HG03175 (cell line): Measurements from ENCODE around the gene NSUN6.
A peak's percentile ranks its signal among the peaks of the same experiment; 100 is the strongest.

Source experiments
- ATAC-seq: cut with Tn5 transposase; IDR thresholded peaks from one replicate; pipeline ENCODE4 v1.9.1; 2021; ENCODE audit warnings: mild to moderate bottlenecking, moderate library complexity; ENCODE audit not compliant: unreplicated experiment

The NSUN6 gene, protein sequence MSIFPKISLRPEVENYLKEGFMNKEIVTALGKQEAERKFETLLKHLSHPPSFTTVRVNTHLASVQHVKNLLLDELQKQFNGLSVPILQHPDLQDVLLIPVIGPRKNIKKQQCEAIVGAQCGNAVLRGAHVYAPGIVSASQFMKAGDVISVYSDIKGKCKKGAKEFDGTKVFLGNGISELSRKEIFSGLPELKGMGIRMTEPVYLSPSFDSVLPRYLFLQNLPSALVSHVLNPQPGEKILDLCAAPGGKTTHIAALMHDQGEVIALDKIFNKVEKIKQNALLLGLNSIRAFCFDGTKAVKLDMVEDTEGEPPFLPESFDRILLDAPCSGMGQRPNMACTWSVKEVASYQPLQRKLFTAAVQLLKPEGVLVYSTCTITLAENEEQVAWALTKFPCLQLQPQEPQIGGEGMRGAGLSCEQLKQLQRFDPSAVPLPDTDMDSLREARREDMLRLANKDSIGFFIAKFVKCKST

DNA sequence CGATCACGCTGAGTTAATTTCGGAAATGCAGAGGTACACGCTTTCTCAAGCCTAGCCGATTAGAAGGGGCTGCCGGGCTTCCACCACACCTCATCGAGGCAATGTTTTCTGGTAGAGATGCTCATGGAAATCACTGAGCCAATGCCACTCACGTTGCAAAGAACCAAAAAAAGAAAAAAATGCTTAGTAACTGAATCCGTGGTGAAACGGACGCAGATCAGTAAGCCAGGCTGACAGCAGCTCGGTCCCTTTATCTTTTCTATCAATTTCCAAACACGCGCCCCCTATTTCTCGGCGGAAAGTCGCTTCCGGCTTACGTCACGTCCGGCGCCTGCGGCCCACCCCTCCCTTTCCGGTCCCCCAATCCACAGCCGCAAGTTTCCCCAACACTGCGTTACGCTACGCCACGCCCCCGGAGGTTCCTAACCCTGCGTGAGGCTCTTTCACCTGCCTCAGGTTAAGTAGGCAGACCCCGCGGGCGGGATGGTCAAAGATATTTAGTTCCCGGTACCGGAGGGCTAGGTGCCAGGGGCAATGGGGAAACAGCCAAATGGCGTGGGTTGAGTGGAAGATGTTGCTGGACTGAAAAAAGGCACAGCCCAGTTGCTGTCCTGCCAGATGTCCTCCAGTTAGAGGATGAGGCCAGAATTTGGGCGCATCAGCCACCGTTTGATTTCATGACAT, at the start of gene NSUN6:
TSS of gene NSUN6 (minus strand) at position 264 of the 684 bp plus-strand sequence. CDS start 384 bp downstream, outside the sequence.
- ATAC-seq = peak; percentile 99

DNA sequence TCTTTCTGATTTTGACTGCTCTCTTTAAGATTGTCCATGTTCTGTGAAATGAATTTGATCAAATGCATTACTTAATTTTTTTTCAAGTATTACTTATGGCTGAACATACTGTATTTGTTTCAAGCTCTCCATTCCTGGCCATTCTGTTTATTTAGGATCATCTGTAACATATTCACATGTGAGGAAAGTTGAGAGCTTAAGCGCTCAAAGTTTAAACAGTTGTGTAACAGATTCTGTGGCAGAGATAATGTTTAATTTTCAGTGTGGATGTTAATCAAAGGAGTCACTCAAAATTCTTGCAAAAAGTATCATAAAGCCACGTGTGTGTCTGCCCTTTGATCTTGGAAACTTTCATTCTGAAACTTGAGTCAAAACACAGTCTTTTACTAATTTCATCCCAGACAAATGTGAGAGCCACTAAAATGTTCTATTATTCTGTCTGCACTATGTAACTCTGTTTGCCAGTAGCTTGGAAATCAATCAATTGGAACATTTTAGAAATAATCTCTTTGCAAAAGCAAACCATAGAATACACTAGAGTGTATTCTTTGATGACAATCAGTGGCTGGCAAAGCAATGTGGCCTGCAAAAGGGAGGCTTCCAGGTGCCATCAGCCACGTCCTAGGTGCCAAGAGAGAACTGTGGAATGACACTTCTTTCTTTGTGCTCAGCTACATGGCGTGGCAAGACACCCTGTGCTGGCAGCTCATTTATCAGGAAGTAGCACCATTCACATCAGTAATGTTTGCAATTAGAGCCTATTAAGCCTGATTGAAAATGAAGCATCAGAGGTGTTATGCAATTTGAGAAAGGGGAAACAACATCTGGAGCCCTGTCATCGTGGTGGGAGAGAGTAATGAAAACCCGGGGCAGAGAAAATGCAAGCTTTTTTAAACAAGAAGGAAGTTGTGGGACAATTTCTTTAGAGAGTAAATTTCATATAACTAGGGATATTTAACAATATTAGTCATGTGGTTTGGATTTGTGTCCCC, 48.8 kb upstream of the NSUN6 start:
- ATAC-seq = no peak

GRCh38 chr10:18690541-18690940, 39.2 kb upstream of the NSUN6 start:
- no peak for ATAC-seq

- ATAC-seq = no peak
Measured at GRCh38 chr10:18689498-18689897, 38.1 kb upstream of the NSUN6 start.

DNA sequence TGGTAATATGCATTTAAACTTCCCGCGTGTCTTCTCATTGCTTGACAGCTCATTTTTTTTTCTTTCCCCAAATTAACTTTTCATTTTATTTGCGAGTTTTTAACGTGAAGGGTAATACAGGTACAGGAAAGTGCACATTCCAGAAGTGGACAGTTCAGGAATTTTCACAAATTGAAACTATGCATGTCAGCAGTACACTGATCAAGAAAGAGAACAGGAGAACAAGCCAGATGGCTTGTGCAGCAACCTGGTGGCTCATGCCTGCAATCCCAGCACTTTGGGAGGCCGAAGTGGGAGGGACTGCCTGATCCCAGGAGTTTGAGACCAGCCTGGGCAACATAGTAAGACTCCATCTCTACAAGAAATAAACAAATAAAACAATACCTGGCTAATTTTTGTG, 36.3 kb upstream of the NSUN6 start:
- ATAC-seq = no peak

DNA sequence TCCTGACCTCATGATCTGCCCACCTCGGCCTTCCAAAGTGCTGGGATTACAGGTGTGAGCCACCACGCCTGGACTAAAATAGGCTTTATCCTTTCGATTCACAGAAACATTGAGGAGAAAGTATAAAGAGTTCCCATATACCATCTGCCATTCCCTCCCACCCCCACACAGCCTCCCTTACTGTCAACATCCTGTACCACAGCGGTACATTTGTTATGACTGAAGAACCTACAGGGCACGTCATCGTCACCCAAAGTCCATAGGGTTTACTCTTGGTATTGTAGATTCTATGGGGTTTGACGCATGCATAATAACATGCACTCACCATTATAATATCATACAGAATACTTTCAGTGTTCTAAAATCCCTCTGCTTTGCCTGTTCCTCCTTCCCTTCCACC, 35.8 kb upstream of the NSUN6 start:
- ATAC-seq = no peak

- no peak for ATAC-seq
Measured at GRCh38 chr10:18685555-18685954, 34.2 kb upstream of the NSUN6 start.

- no peak for ATAC-seq
Measured at GRCh38 chr10:18684953-18685352, 33.6 kb upstream of the NSUN6 start.

DNA sequence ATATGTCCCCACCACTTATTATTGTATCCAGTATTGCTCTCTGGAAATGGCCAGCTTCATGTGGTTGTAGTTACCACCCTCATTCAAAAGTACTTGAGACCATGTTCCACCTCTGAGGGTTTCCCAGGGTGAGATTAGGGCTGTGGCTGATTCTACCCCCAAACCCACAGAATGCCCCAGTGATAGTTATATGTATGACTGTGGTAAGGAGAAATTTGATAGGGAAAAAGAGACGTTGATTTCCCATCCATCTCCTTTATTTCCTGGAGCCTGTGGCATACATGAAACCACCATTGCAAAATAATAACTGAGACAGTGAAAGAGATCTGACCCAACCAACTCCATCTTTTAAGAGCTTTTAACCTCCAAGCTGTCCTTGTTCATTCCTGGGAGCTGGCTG, 33.0 kb upstream of the NSUN6 start:
- no peak for ATAC-seq

DNA sequence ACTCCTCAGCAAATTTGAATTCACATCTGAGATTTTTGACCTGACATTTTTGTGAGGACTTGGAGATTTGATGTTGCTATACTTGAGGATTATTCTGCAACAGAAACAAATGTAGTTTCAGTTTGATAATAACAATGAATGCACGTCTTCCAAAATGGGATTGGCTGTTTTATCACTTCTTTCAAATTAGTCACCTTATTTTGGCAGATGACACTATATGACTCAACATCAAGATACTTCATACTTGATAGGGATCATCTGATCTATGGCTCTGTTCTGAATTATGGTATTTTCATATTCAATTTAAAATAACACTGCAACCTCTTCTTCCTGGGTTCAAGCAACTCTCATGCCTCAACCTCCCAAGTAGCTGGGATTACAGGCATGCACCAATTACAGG, 32.0 kb upstream of the NSUN6 start:
- ATAC-seq = no peak

GRCh38 chr10:18681971-18682411, 30.6 kb upstream of the NSUN6 start:
- no peak for ATAC-seq

DNA sequence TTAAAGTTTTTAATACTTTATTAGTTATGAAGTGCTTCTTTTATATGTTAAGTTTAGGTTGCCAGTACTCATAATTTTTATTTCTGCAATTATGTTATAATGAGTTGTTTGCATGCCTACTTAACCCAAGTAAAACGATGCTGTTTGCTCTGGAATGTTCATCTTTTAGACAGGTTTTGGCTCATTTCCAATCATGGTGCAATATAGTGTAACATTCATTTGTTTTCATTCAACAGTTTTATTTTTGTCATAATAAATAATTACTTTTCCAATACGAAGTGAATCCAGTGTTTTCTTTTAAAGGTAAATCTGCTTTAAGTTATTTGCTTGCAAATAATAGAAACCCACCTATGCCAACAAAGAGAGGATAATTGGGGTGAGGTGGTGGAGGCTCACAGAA, 30.0 kb upstream of the NSUN6 start:
- no peak for ATAC-seq

- no peak for ATAC-seq
Measured at GRCh38 chr10:18680754-18681153, 29.4 kb upstream of the NSUN6 start.

DNA sequence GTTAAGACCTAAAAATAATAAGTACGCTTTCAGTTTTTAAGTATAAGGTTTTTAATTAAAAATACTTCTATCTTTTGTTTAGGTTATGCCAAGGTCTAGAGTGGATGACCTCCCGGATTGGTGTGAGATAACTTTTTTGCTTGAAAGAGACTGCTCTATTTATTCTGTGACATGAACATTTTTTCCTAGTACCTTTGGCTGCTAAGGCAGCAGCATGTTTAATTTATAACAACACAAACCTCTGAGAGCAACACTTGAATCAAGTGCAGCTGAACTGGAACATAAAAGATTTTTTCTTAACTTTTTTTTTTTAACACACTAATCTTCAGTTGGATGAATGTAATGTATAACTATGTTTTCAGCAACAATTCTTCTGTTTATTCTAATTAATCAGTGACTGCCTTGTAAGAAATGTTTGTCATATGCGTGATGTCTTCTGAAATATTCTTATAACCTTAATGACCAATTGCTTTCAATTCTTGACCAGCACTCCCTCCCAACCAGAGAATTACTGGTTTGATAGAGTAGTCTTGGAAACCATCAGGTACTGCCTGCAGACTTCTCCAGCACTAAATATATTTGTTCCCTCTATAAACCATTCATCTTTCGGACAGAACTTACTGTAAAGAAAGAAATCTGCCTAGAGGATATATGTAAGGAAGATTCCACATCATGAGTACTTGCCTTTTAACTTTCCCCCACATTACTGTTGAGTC, 23.9 kb upstream of the NSUN6 start:
- no peak for ATAC-seq

DNA sequence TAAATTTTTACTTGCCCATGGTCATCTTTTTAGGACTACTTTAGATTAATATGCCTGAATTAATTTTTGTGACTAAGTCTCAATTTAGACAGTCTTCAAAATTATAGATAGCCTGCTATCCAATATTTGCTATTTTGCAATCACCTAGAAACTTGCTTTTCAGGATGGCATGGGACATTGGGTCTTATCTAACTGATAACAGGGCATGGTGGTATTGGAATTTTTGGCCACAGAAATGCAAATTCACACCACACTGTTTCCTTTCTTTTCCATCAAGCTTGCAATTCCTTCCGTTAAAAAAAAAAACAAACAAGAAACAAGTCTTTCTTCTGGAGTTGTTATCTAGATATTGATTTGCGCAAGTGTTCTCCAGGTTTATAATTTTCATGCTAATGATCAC, 16.6 kb upstream of the NSUN6 start:
- ATAC-seq = no peak

DNA sequence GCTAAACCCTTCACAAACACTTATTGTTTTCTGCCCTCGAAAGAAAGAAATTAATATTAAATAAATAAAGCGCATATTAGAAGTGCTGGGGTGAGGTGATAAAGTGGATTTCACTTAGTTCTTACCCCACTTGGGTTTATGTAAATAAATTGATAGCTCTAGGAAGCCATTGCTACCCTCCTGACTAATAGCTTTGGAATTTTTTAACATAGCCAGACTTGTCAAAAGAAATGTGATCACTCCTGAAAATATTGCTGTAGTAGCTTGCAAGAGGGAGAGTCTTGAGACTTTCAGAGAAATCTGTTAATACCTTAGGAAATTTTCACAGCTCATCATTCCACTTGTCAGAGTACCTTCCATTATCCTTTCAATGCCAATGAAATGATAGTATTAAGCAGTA, 15.4 kb upstream of the NSUN6 start:
- no peak for ATAC-seq

- no peak for ATAC-seq
Measured at GRCh38 chr10:18665815-18666558, 14.6 kb upstream of the NSUN6 start.

- ATAC-seq = no peak
Measured at GRCh38 chr10:18664841-18665478, 13.6 kb upstream of the NSUN6 start.

- ATAC-seq = no peak
Measured at GRCh38 chr10:18660816-18661431, 9.5 kb upstream of the NSUN6 start.
